Stimulated activated CD4-positive, alpha-beta T cell treated with anti-CD3 and anti-CD28 coated beads, Interleukin-12 subunit alpha, Interleukin-12 subunit beta, amount 100 ng/mL, for 24 hours (primary cell): Measurements from ENCODE around the gene REV3L.
A peak's percentile ranks its signal among the peaks of the same experiment; 100 is the strongest.

ENCODE experiments used
- DNase-seq, 2 experiments: peaks; one replicate each; pipeline ENCODE4 v3.0.0-alpha.2; 2020; ENCODE audit warnings: low read depth in 2 of 2

REV3L gene

DNA sequence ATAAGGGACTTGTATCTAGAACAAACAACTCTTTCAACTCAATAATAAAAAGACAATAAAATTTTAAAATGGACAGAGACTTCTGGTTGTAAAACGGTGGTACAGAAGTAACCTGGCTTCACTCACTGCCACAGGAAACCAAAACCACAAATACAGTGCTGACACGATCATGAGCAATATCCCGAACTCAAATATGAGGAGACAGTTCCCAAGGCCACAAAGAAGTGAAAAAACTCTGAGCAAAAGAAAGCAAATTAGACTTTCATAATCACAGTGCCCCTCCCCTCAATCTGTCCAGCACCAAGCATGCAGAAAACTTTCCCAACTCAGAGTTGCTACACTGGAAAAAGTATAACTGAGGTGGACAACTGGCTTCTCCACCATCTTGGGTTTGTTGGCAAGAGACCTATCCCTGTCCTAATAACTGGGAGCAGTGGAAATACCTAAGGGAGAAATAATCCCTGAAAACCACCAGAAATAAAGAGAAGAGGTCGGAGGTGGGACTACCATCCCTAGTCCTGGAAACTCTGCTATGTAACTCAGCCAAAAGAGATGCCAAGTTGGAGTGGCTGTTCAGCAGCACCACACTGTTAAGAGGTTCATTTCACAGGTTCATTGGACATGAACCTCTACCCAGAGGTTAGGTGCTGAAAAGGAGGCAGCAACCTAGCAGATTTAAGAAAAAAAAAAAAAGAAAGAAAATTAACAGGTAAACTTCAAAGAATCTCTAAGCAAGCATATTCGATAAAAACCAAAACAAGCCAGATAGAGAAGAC lies 55.5 kb downstream of the REV3L start:
- DNase-seq = peak in 1 of 2 experiments; percentile 6

DNA sequence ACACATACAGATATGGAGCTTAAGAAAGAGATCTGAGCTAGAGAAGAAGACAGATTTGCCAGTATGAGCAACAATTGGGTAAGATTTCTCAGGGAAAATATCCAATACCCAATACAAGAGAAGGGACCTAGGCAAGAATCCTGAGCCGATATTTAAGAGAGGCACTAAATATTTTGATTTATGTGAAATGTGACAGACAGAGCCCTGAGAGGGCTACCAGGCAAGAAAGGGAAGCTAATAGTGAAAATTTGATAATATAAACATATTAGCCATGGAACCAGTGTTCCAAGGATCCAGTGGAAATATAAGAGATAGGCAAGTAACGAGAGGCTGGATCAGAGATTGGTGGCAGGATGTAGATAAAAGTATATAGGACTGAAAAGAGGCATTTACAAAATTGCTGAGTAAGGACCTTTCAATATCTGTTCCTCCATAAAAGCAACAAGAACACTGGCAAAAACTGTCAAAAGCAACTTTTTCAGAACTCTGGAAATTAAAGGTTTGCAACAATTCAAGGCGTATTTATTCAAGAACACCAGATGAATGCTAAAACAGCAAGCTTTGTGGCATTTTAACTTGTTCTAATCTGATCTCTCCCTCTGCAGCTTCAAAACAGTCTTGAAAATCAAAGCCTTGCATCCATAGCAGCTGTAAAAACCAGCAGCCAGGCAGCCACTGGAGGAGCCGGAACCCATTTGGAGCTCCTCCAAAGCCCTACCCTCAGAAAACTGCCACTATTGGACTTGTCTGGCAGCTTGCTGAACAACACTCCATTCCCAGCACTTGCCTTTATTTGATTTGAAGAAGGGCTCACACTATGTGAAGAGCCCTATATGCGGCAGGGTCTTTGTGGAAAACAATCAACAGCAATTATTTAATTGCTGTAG lies 58.8 kb downstream of the REV3L start:
- no peak for DNase-seq

DNA sequence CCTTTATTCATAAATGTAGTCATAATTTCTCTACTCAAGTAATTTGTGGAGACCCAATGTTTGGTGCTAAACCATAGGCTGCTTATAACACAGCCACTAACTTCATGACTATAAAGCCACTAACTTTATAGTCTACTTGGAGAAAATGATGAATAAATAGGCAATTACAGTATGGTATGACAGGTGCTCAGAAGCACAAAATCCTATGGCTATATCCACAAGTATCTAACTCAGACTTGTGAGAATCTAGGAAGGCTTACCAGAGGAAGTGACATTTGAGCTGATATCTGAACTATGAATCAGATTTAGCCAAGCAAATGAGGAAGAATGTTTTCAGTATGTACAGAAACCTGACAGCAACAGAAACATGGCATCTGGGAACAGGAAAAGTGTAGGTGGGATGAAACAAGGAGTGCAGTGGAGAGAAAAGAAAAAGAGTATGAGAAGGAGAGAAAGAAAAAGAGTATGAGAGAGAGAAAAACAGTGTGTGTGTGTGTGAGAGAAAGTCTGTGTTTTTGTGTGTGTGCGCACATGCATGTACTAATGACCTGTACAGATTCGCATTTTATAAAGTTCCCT lies 59.9 kb downstream of the REV3L start:
- DNase-seq = no peak

DNA sequence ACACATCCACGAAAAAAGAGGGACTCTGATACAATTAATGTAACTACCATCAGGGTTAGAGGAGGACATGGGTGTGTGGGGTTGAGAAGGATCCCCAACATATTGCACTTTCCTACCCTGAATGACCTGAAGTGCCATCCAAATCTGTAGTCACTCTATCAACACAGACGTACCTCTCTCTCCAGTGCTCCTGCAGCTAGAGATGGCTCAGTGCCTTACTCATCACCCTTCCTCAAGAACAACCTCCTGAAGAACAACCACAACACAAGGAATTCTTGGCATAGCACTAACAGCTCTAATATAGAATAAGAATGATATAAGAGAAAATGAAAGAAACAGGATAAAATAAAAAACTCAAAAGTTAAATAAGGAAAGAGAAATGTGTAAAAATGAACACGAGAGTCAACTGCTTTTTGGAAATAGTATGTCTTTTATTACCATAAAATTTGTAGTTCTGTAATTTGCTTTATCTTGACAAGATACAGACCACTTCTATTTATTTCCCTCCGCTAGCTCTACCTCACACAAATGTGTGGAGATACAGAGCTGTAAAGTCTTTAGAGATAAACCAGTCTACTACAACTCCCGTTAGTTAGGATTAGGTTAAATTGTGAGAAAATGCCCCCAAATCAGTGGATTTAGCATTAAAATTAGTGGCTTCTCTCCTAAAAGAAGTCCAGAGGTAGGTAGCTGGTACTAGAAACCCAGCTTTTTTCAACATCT lies 63.9 kb downstream of the REV3L start:
- no peak for DNase-seq

DNA sequence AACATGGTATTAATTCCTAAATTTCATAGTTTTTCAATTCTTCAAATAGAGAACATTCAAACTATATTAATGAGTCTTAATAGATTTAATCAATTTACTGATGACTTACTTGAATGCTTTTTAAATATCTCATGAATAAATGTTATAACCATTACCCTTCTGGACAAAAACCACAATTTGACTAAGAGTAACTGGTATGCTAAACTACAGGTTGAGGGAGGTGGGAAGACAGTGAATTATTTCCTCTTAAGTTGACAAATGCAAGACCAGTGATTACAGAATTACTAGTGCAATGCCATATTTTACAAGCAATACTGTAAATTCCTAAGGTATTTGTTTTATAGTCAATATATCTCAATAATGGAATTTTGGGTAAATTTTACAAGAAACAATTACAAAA lies 65.1 kb downstream of the REV3L start:
- DNase-seq = no peak

DNA sequence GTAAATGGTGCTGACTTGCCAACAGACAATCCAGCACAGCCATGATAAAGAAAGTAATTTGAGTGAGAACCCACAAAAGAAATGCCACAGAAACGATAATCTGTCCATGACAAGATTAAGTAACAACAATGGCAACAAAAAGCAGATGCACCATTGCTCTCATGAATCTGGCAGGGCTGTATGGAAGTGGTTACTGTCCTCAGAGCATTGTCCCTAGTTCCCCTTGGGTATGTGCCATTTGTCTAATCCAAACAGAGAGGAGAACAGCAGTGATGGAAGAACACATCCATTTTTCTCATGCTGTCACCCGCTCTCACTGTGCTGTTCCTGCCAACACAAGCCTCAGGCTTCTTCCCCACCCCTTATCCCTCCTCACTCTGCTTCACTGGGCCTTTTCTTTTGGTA lies 65.8 kb downstream of the REV3L start:
- no peak for DNase-seq

DNA sequence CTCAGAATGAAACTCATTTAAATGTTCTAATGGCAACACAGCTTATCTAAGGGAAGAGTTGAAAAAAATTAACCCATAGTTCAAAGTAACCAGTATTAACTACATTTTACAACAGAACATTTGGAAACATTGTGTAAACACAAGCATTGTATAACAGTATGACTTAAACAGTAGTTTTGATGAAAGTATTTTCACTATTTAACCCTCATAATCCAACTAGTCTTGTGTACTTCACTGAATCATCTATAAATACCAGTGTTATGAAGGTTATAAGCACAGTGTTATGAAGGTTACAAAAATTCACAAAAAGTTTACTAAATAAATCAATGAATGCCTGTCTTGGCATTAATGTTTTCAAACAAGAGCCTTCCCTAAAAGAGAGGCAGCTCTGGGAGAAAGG lies 66.5 kb downstream of the REV3L start:
- no peak for DNase-seq

DNA sequence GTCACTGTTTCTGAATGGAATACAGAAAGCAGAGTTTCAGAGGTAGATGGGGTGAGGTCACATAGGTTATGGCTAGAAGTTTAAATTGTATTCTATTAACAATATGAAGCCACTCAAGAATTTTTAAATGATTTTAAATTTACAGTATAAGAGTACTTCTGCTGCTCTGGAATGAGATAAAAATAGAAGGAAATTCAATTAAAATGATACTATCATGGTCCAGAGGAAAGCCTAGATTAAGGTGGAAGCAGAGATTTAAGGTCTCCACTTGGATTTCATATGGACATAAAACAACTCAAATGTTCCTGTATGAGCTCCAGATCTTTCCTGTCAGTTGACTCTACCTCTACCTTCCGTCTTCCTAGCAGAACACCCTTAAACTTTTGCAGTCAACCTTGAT lies 68.6 kb downstream of the REV3L start:
- no peak for DNase-seq

DNA sequence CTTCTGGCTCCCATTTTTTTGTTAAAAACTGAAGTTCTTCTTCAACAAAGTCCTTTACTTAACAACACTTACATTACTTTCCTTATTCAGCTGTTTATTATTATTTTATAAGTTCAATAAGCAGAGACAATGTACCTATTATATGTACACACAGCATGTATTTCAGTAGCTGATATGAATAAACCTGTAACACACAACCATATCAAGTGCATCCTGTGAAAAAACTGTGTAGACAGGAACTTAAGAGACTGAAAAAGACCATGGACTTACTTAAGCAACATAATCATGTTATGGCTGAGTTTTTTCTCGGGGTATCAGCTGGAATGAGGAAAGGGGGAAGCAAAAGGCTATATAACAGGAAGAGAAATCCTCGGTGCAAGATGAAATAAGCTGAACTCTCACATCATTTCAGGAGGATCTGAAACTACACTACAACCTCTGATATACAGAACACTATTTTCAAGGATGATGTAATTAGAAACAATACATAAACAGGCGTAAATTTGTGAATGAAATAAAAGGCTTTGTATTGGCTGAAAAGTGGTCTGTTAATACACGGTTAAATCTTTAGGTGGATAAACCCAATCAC lies 70.9 kb downstream of the REV3L start:
- no peak for DNase-seq

DNA sequence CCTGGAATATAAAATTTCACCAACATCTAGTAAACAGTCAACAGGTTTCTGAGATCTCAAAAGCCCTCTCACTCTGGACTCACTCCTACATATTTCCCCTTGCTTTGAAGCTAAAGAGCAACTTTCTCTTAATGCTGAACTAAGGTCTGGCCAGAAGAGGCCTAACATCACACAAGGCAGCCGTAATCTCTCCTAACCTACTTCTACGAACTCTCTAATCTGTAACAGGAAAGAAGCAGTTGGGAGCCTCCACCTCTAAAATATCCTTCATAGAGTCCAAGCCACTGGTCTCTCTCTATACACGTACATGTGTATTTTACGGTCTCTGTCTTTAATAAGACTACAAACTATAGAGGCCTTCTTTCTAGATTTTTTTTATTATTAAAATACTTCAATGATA lies 72.0 kb downstream of the REV3L start:
- DNase-seq = no peak

DNA sequence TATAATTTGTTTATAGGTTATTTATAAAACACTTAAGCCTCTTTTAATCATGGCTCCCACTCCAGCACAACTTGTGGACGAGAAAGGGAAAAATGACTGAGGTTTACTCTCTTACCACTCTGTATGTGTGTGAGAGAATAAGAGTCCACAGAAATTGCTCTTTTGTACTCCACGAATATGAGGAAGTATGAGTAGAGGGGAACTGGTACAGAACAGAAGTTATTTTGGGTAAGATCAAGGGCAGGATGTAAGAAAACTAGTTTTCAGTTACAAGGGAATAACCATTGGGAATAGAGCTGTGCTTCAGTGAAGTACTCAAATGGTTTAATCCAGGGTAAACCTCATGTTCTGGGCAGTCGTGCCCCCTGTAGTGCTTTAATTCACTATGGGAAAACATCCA lies 72.6 kb downstream of the REV3L start:
- DNase-seq = no peak

DNA sequence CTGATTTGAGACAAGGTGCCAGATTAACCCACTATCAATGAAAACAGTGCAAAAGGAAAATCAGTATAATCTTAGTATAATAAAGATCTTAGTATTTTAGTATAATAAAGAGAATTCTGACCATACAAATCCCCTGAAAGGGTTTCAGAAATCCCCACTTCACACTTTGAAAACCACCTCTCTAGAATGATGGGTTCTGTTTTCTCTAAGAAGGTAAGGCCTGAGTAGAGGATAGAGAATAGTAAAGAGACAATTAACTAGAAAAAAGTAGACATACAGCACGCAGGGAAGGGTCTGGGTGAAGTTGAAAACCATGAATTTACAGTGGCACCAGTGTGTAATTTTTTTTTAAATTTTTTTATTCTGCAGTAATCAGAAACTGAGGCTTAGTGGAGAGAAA lies 73.6 kb downstream of the REV3L start:
- no peak for DNase-seq

DNA sequence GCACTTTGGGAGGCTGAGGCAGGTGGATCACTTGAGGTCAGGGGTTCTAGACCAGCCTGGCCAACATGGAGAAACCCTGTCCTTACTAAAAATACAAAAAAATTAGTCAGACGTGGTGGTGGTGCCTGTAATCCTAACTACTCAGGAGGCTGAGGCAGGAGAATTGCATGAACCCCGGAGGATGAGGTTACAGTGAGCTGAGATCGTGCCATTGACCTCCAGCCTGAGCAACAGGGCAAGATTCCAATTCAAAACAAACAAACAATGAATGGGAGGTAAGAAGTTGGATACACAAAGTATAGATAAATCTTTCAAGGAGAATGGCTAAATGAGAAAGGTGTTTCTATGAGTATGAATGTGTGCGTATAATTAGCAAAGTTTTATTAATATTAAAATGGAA lies 75.3 kb downstream of the REV3L start:
- DNase-seq = no peak

DNA sequence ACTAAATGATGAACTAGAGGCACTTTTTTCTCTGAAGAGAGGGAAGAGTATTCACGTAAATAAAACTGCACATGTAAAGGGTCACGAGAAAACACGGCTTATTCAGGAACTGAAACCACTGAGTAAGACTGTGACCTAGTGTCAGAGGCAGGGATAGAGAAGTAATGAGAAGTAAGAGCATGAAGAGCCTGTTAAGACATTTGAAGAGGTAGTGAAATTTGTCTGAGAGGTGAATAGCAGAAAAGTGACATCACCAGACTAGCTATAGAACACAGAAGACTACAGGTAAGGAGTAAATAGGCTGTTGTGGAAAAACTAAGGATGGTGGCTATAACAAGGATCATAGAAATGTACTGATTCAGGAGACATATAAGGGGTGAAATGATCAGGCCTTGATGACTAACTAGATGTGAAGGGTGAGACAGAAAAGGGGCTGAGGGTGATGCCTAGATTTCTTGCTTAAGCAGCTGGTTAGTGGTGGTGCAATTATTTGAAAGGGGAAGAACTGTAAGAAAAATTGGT lies 76.8 kb downstream of the REV3L start:
- DNase-seq = no peak

DNA sequence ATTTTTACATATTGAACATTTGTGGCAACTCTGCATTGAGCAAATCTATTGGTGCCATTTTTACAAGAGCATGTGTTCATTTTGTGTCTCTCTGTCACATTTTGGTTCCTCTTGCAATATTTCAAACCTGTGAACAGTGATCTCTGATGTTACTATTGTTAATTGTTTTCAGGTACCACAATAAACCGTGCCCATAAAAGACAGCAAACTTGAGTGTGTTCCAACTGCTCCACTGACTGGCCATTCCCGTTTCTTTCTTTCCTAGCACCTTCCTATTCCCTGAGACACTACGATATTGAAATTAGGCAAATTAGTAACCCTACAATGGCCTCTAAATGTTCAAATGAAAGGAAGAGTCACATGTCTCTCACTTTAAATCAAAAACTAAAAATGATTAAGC lies 79.6 kb downstream of the REV3L start:
- DNase-seq = no peak

DNA sequence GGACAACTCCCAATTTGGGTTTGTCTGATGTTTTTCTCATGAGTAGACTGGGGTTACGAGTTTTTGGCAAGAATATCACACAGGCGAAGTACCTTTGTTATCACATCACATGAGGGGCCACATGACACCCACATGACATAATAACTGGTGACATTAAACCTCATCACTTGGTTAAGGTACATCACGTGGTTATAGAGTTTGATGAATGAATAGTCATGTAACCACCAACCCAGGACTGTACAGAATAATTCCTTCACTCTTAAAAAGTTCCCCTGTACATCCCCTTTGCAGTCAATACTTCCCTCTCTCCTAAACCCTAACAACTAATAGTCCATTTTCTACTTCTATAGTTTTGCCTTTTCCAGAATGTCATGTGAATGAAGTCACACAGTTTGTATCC lies 83.4 kb downstream of the REV3L start:
- no peak for DNase-seq

DNA sequence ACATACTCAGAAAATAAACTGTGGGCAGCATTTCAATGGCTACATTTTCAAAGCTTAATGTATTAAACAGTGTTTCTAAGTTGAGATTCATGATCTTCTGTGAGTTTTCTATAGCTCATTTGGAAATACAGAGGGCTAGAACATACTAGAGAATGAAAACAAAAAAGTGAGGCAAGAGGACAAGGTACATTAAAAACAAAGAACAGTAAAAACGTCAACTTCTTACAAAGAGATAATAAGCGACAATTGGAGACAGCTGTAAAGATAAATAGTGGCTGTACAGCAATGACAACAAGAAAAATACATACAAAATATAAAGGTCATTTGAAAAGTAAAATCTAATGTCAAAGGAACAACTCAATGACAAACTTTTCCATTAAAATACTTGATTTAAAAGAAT lies 94.3 kb downstream of the REV3L start:
- no peak for DNase-seq

DNA sequence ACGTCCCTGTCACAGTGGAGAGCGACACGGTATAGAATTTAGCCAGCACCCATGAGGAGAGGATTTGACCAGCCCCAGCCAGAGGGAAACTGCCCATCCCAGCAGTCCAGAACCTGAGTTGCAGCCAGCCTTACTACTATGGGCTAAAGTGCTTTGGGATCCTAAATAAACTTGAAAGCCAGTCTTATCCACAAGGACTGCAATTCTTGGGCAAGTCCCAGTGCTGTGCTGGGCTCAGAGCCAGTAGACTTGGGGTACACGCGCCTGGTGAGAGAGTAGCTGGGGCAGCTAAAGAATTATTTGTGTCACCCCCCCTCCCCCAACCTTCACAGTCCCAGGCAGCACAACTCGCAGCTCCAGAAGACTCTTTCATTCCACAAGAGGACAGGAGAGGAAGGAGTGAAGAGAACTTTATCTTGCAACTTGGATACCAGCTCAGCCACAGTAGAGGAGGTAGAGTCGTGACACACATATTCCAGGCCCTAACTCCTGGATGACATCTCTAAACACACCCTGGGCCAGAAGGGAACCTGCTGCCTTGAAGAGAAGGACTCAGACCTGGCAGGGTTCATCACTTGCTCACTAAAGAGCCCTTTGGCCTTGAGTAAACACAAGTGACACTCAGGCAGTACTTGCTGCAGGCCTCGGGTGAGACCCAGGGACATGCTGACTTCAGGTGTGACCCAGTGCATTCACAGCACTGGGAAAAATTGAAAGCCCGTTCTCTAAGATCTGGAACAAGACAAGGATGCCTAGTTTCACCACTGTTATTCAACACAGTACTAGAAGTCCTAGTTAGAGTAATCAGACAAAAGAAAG lies 100.3 kb downstream of the REV3L start:
- DNase-seq = no peak

DNA sequence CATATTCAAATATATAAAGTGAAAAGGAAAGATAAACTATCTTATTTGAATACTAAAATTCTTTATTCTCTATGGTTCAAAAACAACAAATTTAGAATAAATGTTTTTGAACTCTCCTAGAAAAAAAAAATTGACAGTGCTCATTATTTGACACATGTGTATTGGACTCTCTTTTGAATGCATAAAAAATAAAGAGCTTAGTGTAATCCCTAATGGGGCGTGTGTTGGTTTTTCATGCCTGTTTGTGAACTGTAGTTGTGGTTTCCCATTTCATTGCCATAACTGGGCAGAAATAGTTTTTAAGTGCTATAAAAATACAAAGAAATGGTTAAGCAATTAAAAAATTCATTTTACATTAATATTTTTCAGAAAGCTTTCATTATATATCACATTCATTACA lies 101.3 kb downstream of the REV3L start:
- no peak for DNase-seq

DNA sequence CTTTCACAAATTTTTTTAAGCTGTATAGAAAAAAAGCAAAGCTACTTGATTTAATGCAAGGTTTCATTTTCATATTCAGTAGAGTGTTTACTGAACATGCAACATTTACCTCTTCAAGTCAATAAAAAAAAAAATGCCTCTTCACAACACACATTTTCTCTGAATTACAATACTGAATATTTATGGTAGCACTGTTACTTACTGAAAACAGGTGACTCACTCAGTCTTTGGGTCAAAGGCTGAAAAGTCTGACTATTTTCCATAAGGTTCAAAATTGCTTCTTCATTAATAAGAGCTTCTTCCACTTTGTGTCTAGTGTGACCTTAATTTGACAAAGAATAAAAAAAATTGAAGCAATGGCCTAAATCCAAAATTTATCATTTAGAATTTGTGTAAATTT lies 101.9 kb downstream of the REV3L start:
- DNase-seq = no peak

DNA sequence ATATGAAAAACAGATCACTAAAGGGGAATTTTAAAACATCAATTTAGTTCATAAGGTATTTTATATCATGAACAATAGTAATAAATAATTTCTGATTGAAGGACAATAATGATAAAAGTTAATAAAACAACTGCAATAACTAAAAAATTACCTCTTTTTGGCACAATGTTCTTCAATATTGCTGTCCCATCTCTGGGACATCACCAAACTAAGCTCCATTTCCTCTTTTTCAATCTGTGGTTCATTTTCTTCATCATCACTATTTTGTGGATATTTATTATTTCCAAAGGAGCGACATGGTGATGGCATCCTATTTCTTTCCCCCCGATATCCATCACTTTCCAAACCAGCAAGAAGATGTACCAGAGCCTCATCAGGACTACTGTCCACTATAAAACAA lies 103.2 kb downstream of the REV3L start:
- no peak for DNase-seq
